PC-9 (cell line): Measurements from ENCODE around the gene MANSC4. TPM values are rescaled to one million over a fixed set of nuclear protein-coding genes. Genes with fewer than 3 reads are reported as not detected.

Experiments used
- BruUV-seq: library from RNA; stranded (reverse); fragments of 400-500 nt; replicated peaks from 2 replicates; lab custom pipeline; 2021; lab: Mats Ljungman, UMichigan
- CTCF ChIA-PET: fragments of 300-600 bp; sonication (Branson Sonifier 250); formaldehyde crosslinking; loops from one replicate; lab custom pipeline; 2022; ENCODE audit warnings: antibody characterized with exemption; lab: Charles Lee
- POLR2A ChIA-PET: fragments of 300-600 bp; sonication (Branson Sonifier 250); formaldehyde crosslinking; loops from one replicate; lab custom pipeline; 2022; ENCODE audit warnings: antibody characterized with exemption; ENCODE audit not compliant: unreplicated experiment; lab: Charles Lee
- DNase-seq, 2 experiments: peaks; one replicate each; pipeline versions ENCODE4 v3.0.0 to v3.0.0-alpha.2; 2015 to 2022; ENCODE audit warnings: mixed read lengths in 1 of 2
- H2AFZ ChIP-seq: fragments of 200-600 bp; sonication (generic); 2 replicates; pipeline ENCODE4 v1.8.1; 2017; ENCODE audit warnings: antibody characterized with exemption
- H3F3A ChIP-seq: fragments of 200-600 bp; sonication (generic); 2 replicates; pipeline ENCODE4 v1.8.1; 2017; ENCODE audit warnings: antibody characterized with exemption, mild to moderate bottlenecking, low read depth; ENCODE audit not compliant: insufficient read depth
- H3K27ac ChIP-seq: fragments of 200-600 bp; sonication (generic); 2 replicates; pipeline ENCODE4 v1.6.1; 2016; ENCODE audit warnings: mixed run types
- H3K27me3 ChIP-seq: fragments of 200-600 bp; sonication (generic); 2 replicates; pipeline ENCODE4 v1.6.1; 2016; ENCODE audit warnings: low read depth, mixed run types; ENCODE audit not compliant: insufficient read depth
- H3K36me3 ChIP-seq: fragments of 200-600 bp; sonication (generic); 2 replicates; pipeline ENCODE4 v1.6.1; 2016; ENCODE audit warnings: low read depth, mixed run types
- H3K4me1 ChIP-seq: fragments of 200-600 bp; sonication (generic); replicated peaks from 2 replicates; pipeline ENCODE4 v1.6.1; 2016; ENCODE audit warnings: mixed run types; ENCODE audit not compliant: insufficient read depth
- H3K4me2 ChIP-seq: fragments of 200-600 bp; sonication (generic); 2 replicates; pipeline ENCODE4 v1.6.1; 2017; ENCODE audit warnings: mixed run types
- H3K4me3 ChIP-seq: fragments of 200-600 bp; sonication (generic); 2 replicates; pipeline ENCODE4 v1.6.1; 2016; ENCODE audit warnings: mixed run types
- H3K79me2 ChIP-seq: fragments of 200-600 bp; sonication (generic); 2 replicates; pipeline ENCODE4 v1.6.1; 2017; ENCODE audit warnings: low read depth, mixed run types
- H3K9me2 ChIP-seq: fragments of 200-600 bp; sonication (generic); 2 replicates; pipeline ENCODE4 v1.8.1; 2017; ENCODE audit warnings: mild to moderate bottlenecking; ENCODE audit not compliant: insufficient read depth
- H3K9me3 ChIP-seq: fragments of 200-600 bp; sonication (generic); 2 replicates; pipeline ENCODE4 v1.8.1; 2016; ENCODE audit warnings: low read depth; ENCODE audit not compliant: insufficient read depth
- H4K20me1 ChIP-seq: fragments of 200-600 bp; sonication (generic); 2 replicates; pipeline ENCODE4 v1.8.1; 2017; ENCODE audit not compliant: insufficient read depth
- EZH2 ChIP-seq: fragments of 200-600 bp; sonication (generic); IDR thresholded peaks from 2 replicates; pipeline ENCODE4 v1.8.0; 2017; ENCODE audit warnings: antibody characterized with exemption, low read depth
- intact Hi-C: fragments of 100-400 bp; cut with micrococcal nuclease; formaldehyde crosslinking; loops from one replicate; pipeline ENCODE4 v1.10.0; 2022; ENCODE audit not compliant: unreplicated experiment
- total RNA-seq: library from RNA; stranded (reverse); gene quantifications from 2 replicates; pipeline ENCODE4 v1.2.3, GENCODE V29; 2021
- TF ChIP-seq, protein P1 (sequence below): fragments of 200-600 bp; sonication (generic); conservative IDR thresholded peaks from 2 replicates; pipeline ENCODE4 v1.6.1; 2017; ENCODE audit warnings: mixed run types, antibody characterized with exemption, mild to moderate bottlenecking, moderate library complexity

MANSC4 gene
- total RNA-seq, 1 experiment from 2014 or later: not detected

DNA sequence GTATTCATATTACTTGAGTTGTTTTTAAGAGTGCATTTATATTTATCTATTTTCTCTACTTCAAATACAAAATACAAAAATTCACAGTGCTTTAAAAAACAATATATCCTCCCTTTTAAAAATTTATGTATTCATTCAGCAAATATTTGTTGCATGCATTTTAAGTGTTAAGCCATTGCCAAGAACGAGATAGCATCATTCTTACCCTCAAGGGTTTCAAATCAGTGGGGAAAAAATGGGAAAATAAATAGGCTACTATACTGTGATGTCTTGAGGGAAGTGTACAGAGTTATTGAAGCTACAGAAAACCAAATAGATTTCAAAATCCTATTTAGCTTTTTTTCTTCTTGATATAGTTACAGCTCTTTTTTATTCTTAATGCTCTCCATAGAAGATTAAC is 46.2 kb downstream of the MANSC4 start:
- H3K4me3 ChIP-seq: no peak overlapping the region
- no peaks in the 10 kb centered on the region for H3K9me2 ChIP-seq
- H3K36me3 ChIP-seq: peaks cover 53% of the 10 kb centered on the region
- TF ChIP-seq EZH2: no peak
- TF ChIP-seq, protein P1, sequence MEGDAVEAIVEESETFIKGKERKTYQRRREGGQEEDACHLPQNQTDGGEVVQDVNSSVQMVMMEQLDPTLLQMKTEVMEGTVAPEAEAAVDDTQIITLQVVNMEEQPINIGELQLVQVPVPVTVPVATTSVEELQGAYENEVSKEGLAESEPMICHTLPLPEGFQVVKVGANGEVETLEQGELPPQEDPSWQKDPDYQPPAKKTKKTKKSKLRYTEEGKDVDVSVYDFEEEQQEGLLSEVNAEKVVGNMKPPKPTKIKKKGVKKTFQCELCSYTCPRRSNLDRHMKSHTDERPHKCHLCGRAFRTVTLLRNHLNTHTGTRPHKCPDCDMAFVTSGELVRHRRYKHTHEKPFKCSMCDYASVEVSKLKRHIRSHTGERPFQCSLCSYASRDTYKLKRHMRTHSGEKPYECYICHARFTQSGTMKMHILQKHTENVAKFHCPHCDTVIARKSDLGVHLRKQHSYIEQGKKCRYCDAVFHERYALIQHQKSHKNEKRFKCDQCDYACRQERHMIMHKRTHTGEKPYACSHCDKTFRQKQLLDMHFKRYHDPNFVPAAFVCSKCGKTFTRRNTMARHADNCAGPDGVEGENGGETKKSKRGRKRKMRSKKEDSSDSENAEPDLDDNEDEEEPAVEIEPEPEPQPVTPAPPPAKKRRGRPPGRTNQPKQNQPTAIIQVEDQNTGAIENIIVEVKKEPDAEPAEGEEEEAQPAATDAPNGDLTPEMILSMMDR: no peak
- BruUV-seq: no TSS peak
- DNase-seq: no peak
- H3K4me2 ChIP-seq: no peak overlapping the region
- H3K27ac ChIP-seq: no peak overlapping the region
- no peaks in the 10 kb centered on the region for H4K20me1 ChIP-seq
- ChIA-PET CTCF (interaction anchor here (0.5 to 1.4 kb wide), 4 partner anchors 35 to 242 kb away, joined by 3 to 10 read pairs (median 3); no protein-coding TSS in a partner anchor), POLR2A (no interaction called here)
- peaks cover 3% of the 10 kb centered on the region for H3K79me2 ChIP-seq
- intact Hi-C loops: loop anchor here (1.0 to 5.0 kb wide), 8 partner anchors 49 to 1266 kb away; partner anchors contain the start of genes KLHL42 and MANSC4
- no peak overlapping the region for H2AFZ ChIP-seq
- no peaks in the 10 kb centered on the region for H3K27me3 ChIP-seq
- H3K4me1 ChIP-seq: no peaks in the 10 kb centered on the region
- H3K9me3 ChIP-seq: no peaks in the 10 kb centered on the region
- H3F3A ChIP-seq: peaks cover 7% of the 10 kb centered on the region; the same call in 1 of the 2 replicates

GRCh38 chr12:27733052-27733656 is 46.9 kb downstream of the MANSC4 start:
- Histone ChIP-seq H3K27ac (no peak overlapping the region), H3K27me3 (no peaks in the 10 kb centered on the region), H3K9me2 (no peaks in the 10 kb centered on the region), H3K4me3 (no peak overlapping the region), H2AFZ (no peak overlapping the region), H3K36me3 (peaks cover 53% of the 10 kb centered on the region), H3K4me2 (no peak overlapping the region), H4K20me1 (no peaks in the 10 kb centered on the region), H3F3A (peaks cover 7% of the 10 kb centered on the region; the same call in 1 of the 2 replicates), H3K4me1 (no peaks in the 10 kb centered on the region), H3K79me2 (peaks cover 3% of the 10 kb centered on the region), H3K9me3 (no peaks in the 10 kb centered on the region)
- ChIA-PET POLR2A (no interaction called here), CTCF (interaction anchor here (0.5 to 1.4 kb wide), 8 partner anchors 35 to 1584 kb away, joined by 3 to 13 read pairs (median 5); no protein-coding TSS in a partner anchor)
- no TSS peak for BruUV-seq
- DNase-seq: peak in 1 of 2 experiments; percentile 36
- intact Hi-C loops: loop anchor here (1.0 to 5.0 kb wide), 8 partner anchors 49 to 1266 kb away; partner anchors contain the start of genes KLHL42 and MANSC4
- TF ChIP-seq EZH2: no peak
- TF ChIP-seq, protein P1: peak; percentile 95

DNA sequence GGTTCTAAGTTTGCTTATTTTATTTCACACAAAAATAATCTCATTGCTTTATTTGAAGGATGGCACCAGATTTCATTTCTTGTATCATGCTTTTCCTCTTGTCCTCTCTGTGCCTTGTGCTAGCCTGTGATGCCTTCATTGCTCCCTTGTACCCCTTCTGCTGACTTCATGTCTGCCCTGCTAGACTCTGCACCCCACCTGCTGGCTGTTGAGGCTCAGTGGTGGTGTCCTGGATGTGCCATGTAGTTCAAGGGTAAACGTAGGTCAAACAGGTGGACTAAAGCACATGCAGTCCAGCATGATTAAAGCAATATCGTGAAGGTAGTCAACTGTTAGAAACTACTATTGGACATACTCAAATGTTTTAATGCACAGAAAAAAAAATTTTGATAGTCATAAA is 47.8 kb downstream of the MANSC4 start:
- no TSS peak for BruUV-seq
- no peak overlapping the region for H2AFZ ChIP-seq
- ChIA-PET CTCF (interaction anchor here (0.6 to 1.4 kb wide), 7 partner anchors 56 to 1585 kb away, joined by 3 to 13 read pairs (median 5); no protein-coding TSS in a partner anchor), POLR2A (interaction anchor here (0.6 kb wide), 1 partner anchor 1303 kb away, joined by 14 read pairs; no protein-coding TSS in a partner anchor)
- no peaks in the 10 kb centered on the region for H4K20me1 ChIP-seq
- no peaks in the 10 kb centered on the region for H3K9me3 ChIP-seq
- DNase-seq: no peak
- no peak for TF ChIP-seq EZH2
- TF ChIP-seq, protein P1: peak; percentile 45; the same call in 1 of the 2 replicates
- H3K79me2 ChIP-seq: peaks cover 3% of the 10 kb centered on the region
- H3K27me3 ChIP-seq: no peaks in the 10 kb centered on the region
- no peaks in the 10 kb centered on the region for H3K9me2 ChIP-seq
- H3K4me2 ChIP-seq: no peak overlapping the region
- H3K4me3 ChIP-seq: no peak overlapping the region
- H3K4me1 ChIP-seq: no peaks in the 10 kb centered on the region
- intact Hi-C loops: loop anchor here (2.0 to 5.0 kb wide), 4 partner anchors 50 to 595 kb away; partner anchors contain the start of genes KLHL42 and MANSC4
- H3K36me3 ChIP-seq: peaks cover 44% of the 10 kb centered on the region
- H3K27ac ChIP-seq: no peak overlapping the region
- peaks cover 7% of the 10 kb centered on the region for H3F3A ChIP-seq
